SK-N-SH (cell line): ENCODE data around the gene MAP4. TPM values are rescaled to one million over a fixed set of nuclear protein-coding genes. Genes with fewer than 3 reads are reported as not detected.

Experiments
- CTCF ChIA-PET: fragments of 300-600, 350-600 bp; formaldehyde crosslinking; extraction: SDS; loops from one replicate; lab custom pipeline; 2021; lab: Yijun Ruan, JAX
- POLR2A ChIA-PET: fragments of 350-600 bp; sonication (Branson Sonifier 250); formaldehyde crosslinking; extraction: SDS; loops from one replicate; lab custom pipeline; 2020; ENCODE audit warnings: antibody characterized with exemption, inconsistent platforms; lab: Yijun Ruan, JAX
- DNase-seq: peaks from one replicate; pipeline ENCODE4 v3.0.0; 2012
- H2AFZ ChIP-seq: fragments of 200-600 bp; sonication (generic); 2 replicates; pipeline ENCODE4 v1.8.1; 2016; ENCODE audit warnings: antibody characterized with exemption, mild to moderate bottlenecking, low read depth
- H3F3A ChIP-seq: fragments of 200-600 bp; sonication (generic); replicated peaks from 2 replicates; pipeline ENCODE3; 2016; ENCODE audit warnings: antibody characterized with exemption, mild to moderate bottlenecking; ENCODE audit not compliant: insufficient read depth
- H3K27ac ChIP-seq, 2 experiments: fragments of 200-500 bp in 1 of 2; fragments of 200-600 bp in 1 of 2; sonication (Bioruptor generic) in 1 of 2; sonication (generic), shearing (Covaris generic) in 1 of 2; 2 replicates each; pipeline versions ENCODE4 v1.5.1 to v1.6.1; 2014 to 2016; ENCODE audit warnings: low read depth in 2 of 2, inconsistent platforms in 1 of 2, low read length in 1 of 2, mild to moderate bottlenecking in 1 of 2, mixed read lengths in 1 of 2
- H3K27me3 ChIP-seq: fragments of 200-600 bp; sonication (generic), shearing (Covaris generic); 2 replicates; pipeline ENCODE4 v1.6.1; 2016; ENCODE audit warnings: mixed run types; ENCODE audit not compliant: insufficient read depth
- H3K36me3 ChIP-seq, 2 experiments: fragments of 200-500 bp in 1 of 2; fragments of 200-600 bp in 1 of 2; sonication (Bioruptor generic) in 1 of 2; sonication (generic) in 1 of 2; replicated peaks in 1 of 2; 2 replicates each; pipeline versions ENCODE3 to v1.5.1; 2014 to 2016; ENCODE audit warnings: low read length in 1 of 2, mild to moderate bottlenecking in 1 of 2; ENCODE audit not compliant: insufficient read depth in 2 of 2, control insufficient read depth in 1 of 2
- H3K4me1 ChIP-seq, 2 experiments: fragments of 200-500 bp in 1 of 2; fragments of 200-600 bp in 1 of 2; sonication (Bioruptor generic) in 1 of 2; sonication (generic), shearing (Covaris generic) in 1 of 2; 2 replicates each; pipeline versions ENCODE4 v1.5.1 to v1.6.1; 2014 to 2016; ENCODE audit warnings: low read depth in 1 of 2, low read length in 1 of 2, mixed run types in 1 of 2; ENCODE audit not compliant: insufficient read depth in 2 of 2, control insufficient read depth in 1 of 2
- H3K4me2 ChIP-seq: fragments of 200-600 bp; sonication (generic), shearing (Covaris generic); 2 replicates; pipeline ENCODE4 v1.6.1; 2017; ENCODE audit warnings: mixed run types
- H3K4me3 ChIP-seq, 2 experiments: fragments of 200-500 bp in 1 of 2; fragments of 200-600 bp in 1 of 2; sonication (Bioruptor generic) in 1 of 2; sonication (generic), shearing (Covaris generic) in 1 of 2; 2 replicates each; pipeline versions ENCODE4 v1.5.1 to v1.8.1; 2014 to 2016; ENCODE audit warnings: low read depth in 2 of 2, inconsistent platforms in 1 of 2, low read length in 1 of 2, mild to moderate bottlenecking in 1 of 2, mixed read lengths in 1 of 2, moderate library complexity in 1 of 2
- H3K79me2 ChIP-seq: fragments of 200-600 bp; sonication (generic); 2 replicates; pipeline ENCODE4 v1.8.1; 2017; ENCODE audit warnings: mild to moderate bottlenecking; ENCODE audit not compliant: insufficient read depth
- H3K9ac ChIP-seq: fragments of 200-600 bp; sonication (generic); 2 replicates; pipeline ENCODE4 v1.6.1; 2017; ENCODE audit warnings: mixed run types
- H3K9me2 ChIP-seq: fragments of 200-600 bp; sonication (generic); 2 replicates; pipeline ENCODE4 v1.6.1; 2017; ENCODE audit warnings: mixed run types
- H3K9me3 ChIP-seq: fragments of 200-600 bp; sonication (generic); 2 replicates; pipeline ENCODE4 v1.6.1; 2017; ENCODE audit warnings: mixed run types, mild to moderate bottlenecking, moderate library complexity
- H4K20me1 ChIP-seq: fragments of 200-600 bp; sonication (generic); 2 replicates; pipeline ENCODE4 v1.6.1; 2017; ENCODE audit warnings: mild to moderate bottlenecking, mixed run types; ENCODE audit not compliant: insufficient read depth
- CHD2 ChIP-seq: fragments of 150-350 bp; IDR thresholded peaks from 2 replicates; pipeline ENCODE4 v1.6.1; 2018; ENCODE audit warnings: low read length; ENCODE audit not compliant: partially characterized antibody
- EZH2phosphoT487 ChIP-seq: fragments of 200-600 bp; sonication (generic); IDR thresholded peaks from 2 replicates; pipeline ENCODE4 v1.6.1; 2017; ENCODE audit warnings: low read depth, mixed run types, mild to moderate bottlenecking, antibody characterized with exemption, moderate library complexity, borderline replicate concordance
- FOSL2 ChIP-seq: IDR thresholded peaks from 2 replicates; pipeline ENCODE4 v1.4.0; 2012; ENCODE audit warnings: low read depth, mild to moderate bottlenecking, moderate library complexity, borderline replicate concordance
- FOXJ3 ChIP-seq: sonication (generic); formaldehyde crosslinking; IDR thresholded peaks from 2 replicates; pipeline ENCODE4 v1.5.1; 2020; ENCODE audit warnings: mild to moderate bottlenecking, missing genetic modification reagents
- GABPA ChIP-seq: IDR thresholded peaks from 2 replicates; pipeline ENCODE4 v1.4.0; 2012; ENCODE audit warnings: low read depth, mild to moderate bottlenecking
- RAD21 ChIP-seq: IDR thresholded peaks from 2 replicates; pipeline ENCODE4 v1.6.1; 2012; ENCODE audit warnings: mild to moderate bottlenecking, low read length
- RCOR1 ChIP-seq: fragments of 150-350 bp; IDR thresholded peaks from 2 replicates; pipeline ENCODE4 v1.6.1; 2017; ENCODE audit warnings: antibody characterized with exemption, low read length
- REST ChIP-seq: IDR thresholded peaks from 2 replicates; pipeline ENCODE4 v1.6.1; 2012; ENCODE audit warnings: mild to moderate bottlenecking, low read depth, low read length, moderate library complexity
- RXRA ChIP-seq: IDR thresholded peaks from 2 replicates; pipeline ENCODE4 v1.4.0; 2012; ENCODE audit warnings: low read depth, mild to moderate bottlenecking, borderline replicate concordance
- TAF1 ChIP-seq: IDR thresholded peaks from 2 replicates; pipeline ENCODE4 v1.6.1; 2012; ENCODE audit warnings: low read depth, mild to moderate bottlenecking, low read length, moderate library complexity, borderline replicate concordance
- TCF12 ChIP-seq: IDR thresholded peaks from 2 replicates; pipeline ENCODE4 v1.4.0; 2012
- TEAD4 ChIP-seq: IDR thresholded peaks from 2 replicates; pipeline ENCODE4 v1.4.0; 2012; ENCODE audit warnings: mild to moderate bottlenecking, borderline replicate concordance; ENCODE audit not compliant: insufficient read depth
- ZBTB33 ChIP-seq: IDR thresholded peaks from 2 replicates; pipeline ENCODE4 v1.4.0; 2012; ENCODE audit warnings: low read depth, borderline replicate concordance
- WGBS: methylation state at CpG from one replicate; pipeline ENCODE4 v1.1.6; 2017; ENCODE audit warnings: low lambda C conversion rate; 5-methylcytosine and 5-hydroxymethylcytosine counted together
- polyA plus RNA-seq, 3 experiments: library from polyadenylated mRNA; depleted of rRNA; stranded (reverse); fragments of >200 nt; gene quantifications; 2 replicates each; pipeline ENCODE4 v1.2.3, GENCODE V29; 2012

Gene MAP4
- polyA plus RNA-seq, 1 of the 3 experiments (the other 2 are of a cell fraction) = 121 TPM

- ChIA-PET CTCF (no interaction called here), POLR2A (no interaction called here)
- Histone ChIP-seq H3K4me2 (peak overlapping the region; percentile 42; the same call in 1 of the 2 replicates), H3K9me2 (no peaks in the 10 kb centered on the region), H2AFZ (no peak overlapping the region), H3K4me3 (no peak overlapping the region), H3F3A (peaks cover 28% of the 10 kb centered on the region), H3K9ac (no peak overlapping the region), H3K27me3 (no peaks in the 10 kb centered on the region), H4K20me1 (peaks cover 51% of the 10 kb centered on the region), H3K27ac (peak overlapping the region in 1 of 2 experiments; percentile 46; a peak in 2 of 4 replicates), H3K79me2 (peaks cover 77% of the 10 kb centered on the region), H3K9me3 (no peaks in the 10 kb centered on the region), H3K36me3 (no peaks in the 10 kb centered on the region), H3K4me1 (peaks cover 0 to 6% of the 10 kb centered on the region in 2 experiments; a peak in 1 of 4 replicates)
- no peak for DNase-seq
- WGBS = 74% methylated on average over 6 of the region's 6 CpGs
- no peak for TF ChIP-seq REST
- peak; percentile 3; the same call in 1 of the 2 replicates for TF ChIP-seq FOSL2
- no peak for TF ChIP-seq RAD21
- no peak for TF ChIP-seq CHD2
- TF ChIP-seq, all 33 proteins: peak for 1
These were observed 41.9 kb upstream of the MAP4 start for GRCh38 chr3:48058091-48058490.

- CTCF ChIA-PET = no interaction called here
- Histone ChIP-seq H2AFZ (no peak overlapping the region), H4K20me1 (peaks cover 51% of the 10 kb centered on the region), H3F3A (peaks cover 27% of the 10 kb centered on the region), H3K79me2 (peaks cover 77% of the 10 kb centered on the region), H3K9ac (no peak overlapping the region), H3K36me3 (peaks cover 0 to 1% of the 10 kb centered on the region in 2 experiments), H3K4me2 (no peak overlapping the region), H3K9me2 (no peaks in the 10 kb centered on the region), H3K9me3 (no peaks in the 10 kb centered on the region), H3K4me3 (no peak overlapping the region), H3K27ac (peak overlapping the region in 1 of 2 experiments; percentile 46; a peak in 1 of 4 replicates), H3K4me1 (peaks cover 0 to 6% of the 10 kb centered on the region in 2 experiments; a peak in 1 of 4 replicates), H3K27me3 (no peaks in the 10 kb centered on the region)
- TF ChIP-seq TEAD4 = no peak
- TF ChIP-seq EZH2phosphoT487 = no peak
- no peak for TF ChIP-seq RCOR1
- no peak for TF ChIP-seq RAD21
- no peak for TF ChIP-seq GABPA
- TF ChIP-seq TAF1 = no peak
- TF ChIP-seq FOXJ3 (CRISPR knock-in tag) = no peak
- TF ChIP-seq RXRA = no peak
- TF ChIP-seq ZBTB33 = no peak
- TF ChIP-seq TCF12 = no peak
- TF ChIP-seq REST = no peak
- POLR2A ChIA-PET = no interaction called here
- no peak for DNase-seq
- WGBS = 95% methylated on average over 2 of the region's 2 CpGs
These were observed 41.3 kb upstream of the MAP4 start for GRCh38 chr3:48057521-48057920.
